HG02852 (cell line): Measurements from ENCODE around the gene ANAPC16.
"Not testable (repeated sequence)": the region's sequence is repeated elsewhere in the genome, so short reads cannot be mapped to it uniquely, and the experiment has no call there.

Experiments
- ATAC-seq: cut with Tn5 transposase; IDR thresholded peaks from one replicate; pipeline ENCODE4 v1.9.1; 2021; ENCODE audit warnings: mild to moderate bottlenecking, moderate library complexity; ENCODE audit not compliant: unreplicated experiment

ANAPC16 gene

GRCh38 chr10:72211381-72211780 lies 4.4 kb upstream of the ANAPC16 start:
- not testable (repeated sequence) for ATAC-seq

- not testable (repeated sequence) for ATAC-seq
These were observed 4.0 kb upstream of the ANAPC16 start for GRCh38 chr10:72211832-72212231.

GRCh38 chr10:72218325-72218724 lies 2.5 kb downstream of the ANAPC16 start:
- ATAC-seq = no peak

- no peak for ATAC-seq
These were observed 2.9 kb downstream of the ANAPC16 start for GRCh38 chr10:72218726-72219125.

GRCh38 chr10:72219235-72219814 lies 3.5 kb downstream of the ANAPC16 start:
- no peak for ATAC-seq

- ATAC-seq = no peak
These were observed 4.8 kb downstream of the ANAPC16 start for GRCh38 chr10:72220637-72221036.

- ATAC-seq = no peak
These were observed 5.5 kb downstream of the ANAPC16 start for GRCh38 chr10:72221278-72221677.

GRCh38 chr10:72223743-72224101 lies 7.9 kb downstream of the ANAPC16 start:
- no peak for ATAC-seq

- ATAC-seq = not testable (repeated sequence)
These were observed 8.4 kb downstream of the ANAPC16 start for GRCh38 chr10:72224191-72224590.

GRCh38 chr10:72226418-72227027 lies 10.7 kb downstream of the ANAPC16 start:
- no peak for ATAC-seq

GRCh38 chr10:72227826-72228225 lies 12.0 kb downstream of the ANAPC16 start:
- ATAC-seq = no peak

GRCh38 chr10:72228318-72228751 lies 12.5 kb downstream of the ANAPC16 start:
- no peak for ATAC-seq

- ATAC-seq = no peak
These were observed 13.7 kb downstream of the ANAPC16 start for GRCh38 chr10:72229261-72230251.

- no peak for ATAC-seq
These were observed 17.8 kb downstream of the ANAPC16 start for GRCh38 chr10:72233621-72234020.

GRCh38 chr10:72234560-72235095 lies 18.8 kb downstream of the ANAPC16 start:
- ATAC-seq = no peak

GRCh38 chr10:72235544-72236279 lies 19.9 kb downstream of the ANAPC16 start:
- no peak for ATAC-seq

GRCh38 chr10:72238392-72239175 lies 22.8 kb downstream of the ANAPC16 start:
- no peak for ATAC-seq

- no peak for ATAC-seq
These were observed 23.6 kb downstream of the ANAPC16 start for GRCh38 chr10:72239409-72239808.

- ATAC-seq = no peak
These were observed 24.6 kb downstream of the ANAPC16 start for GRCh38 chr10:72240371-72240770.

- ATAC-seq = no peak
These were observed 26.0 kb downstream of the ANAPC16 start for GRCh38 chr10:72241691-72242252.
